Measurements from ENCODE around the gene ZNF385B.

Gene ZNF385B

DNA sequence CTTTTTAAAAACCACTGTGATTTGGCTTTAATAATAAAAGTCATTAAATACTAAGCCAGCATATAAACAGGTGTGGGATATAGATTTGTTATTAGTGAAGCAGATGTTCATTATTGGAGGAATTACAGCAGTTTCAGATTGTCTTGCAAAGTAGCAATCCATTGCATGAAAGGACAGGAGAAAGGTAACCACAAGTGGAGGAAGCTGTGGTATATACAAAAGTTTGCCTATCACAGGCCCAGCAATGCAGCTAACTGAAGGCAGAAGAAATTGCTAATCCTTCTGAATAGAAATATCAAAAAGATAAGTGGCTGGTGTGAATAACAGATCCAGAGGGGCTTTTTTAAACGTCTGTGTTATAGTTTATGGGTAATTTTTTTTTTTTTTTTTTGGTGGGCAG lies 199.4 kb downstream of the ZNF385B start:
- TF ChIP-seq CTCF (IDR thresholded peaks at IDR 0.05; ENCODE audit: low read length, missing control alignments): no peak

GRCh38 chr2:179657068-179657595 lies 204.3 kb downstream of the ZNF385B start:
- H3K4me3 ChIP-seq (replicated peaks; ENCODE audit: low read depth, low read length): no peak overlapping the region
- no peak for DNase-seq (ENCODE audit: low read depth)
- TF ChIP-seq CTCF (IDR thresholded peaks at IDR 0.05; ENCODE audit: low read length, missing control alignments): no peak

More for the DNA sequence above, 199.4 kb downstream of the ZNF385B start:
- H3K4me3 ChIP-seq (replicated peaks; ENCODE audit: low read depth, low read length): no peak overlapping the region
- DNase-seq (ENCODE audit: low read depth): no peak

DNA sequence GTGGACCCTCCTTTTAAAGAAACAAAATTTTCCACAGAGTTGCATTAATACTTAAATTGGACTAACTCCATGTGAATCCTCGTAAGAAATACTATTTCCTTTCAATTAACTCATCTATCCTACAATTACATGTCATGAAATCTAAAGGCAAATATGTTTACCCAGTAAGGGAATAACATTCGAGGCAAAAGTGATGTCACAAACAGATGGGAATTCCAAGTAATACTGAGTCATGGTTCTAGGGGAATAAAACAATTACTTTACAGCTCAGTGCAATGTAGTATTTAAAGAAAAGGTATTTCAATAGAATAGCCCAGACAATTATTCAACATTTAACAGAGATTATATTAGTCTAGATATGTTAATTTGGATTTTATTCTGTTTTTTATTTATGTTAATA lies 205.8 kb downstream of the ZNF385B start:
- no peak for TF ChIP-seq CTCF (IDR thresholded peaks at IDR 0.05; ENCODE audit: low read length, missing control alignments)
- H3K4me3 ChIP-seq (replicated peaks; ENCODE audit: low read depth, low read length): no peak overlapping the region
- DNase-seq (ENCODE audit: low read depth): peak; percentile 10

GRCh38 chr2:179654806-179655205 lies 206.6 kb downstream of the ZNF385B start:
- no peak for DNase-seq (ENCODE audit: low read depth)
- TF ChIP-seq CTCF (IDR thresholded peaks at IDR 0.05; ENCODE audit: low read length, missing control alignments): no peak

DNA sequence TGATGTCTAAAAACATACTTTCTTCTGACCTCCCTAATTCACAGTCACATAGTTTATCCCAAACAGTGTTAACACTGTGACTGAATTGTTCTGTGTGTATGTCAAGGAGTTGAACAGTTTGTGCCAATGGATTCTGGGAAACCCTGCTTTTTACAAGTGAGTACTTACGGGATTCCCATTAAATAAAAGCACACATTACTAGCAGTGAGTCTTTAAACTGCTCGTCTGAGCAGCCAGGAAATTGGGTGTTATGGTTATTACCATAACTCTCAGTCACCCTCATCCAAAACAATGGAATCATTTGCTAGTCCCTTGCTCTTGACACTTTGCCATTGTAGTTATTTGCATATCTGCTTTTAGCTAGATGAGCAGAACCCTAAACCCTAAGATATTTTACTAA lies 209.1 kb downstream of the ZNF385B start:
- TF ChIP-seq CTCF (IDR thresholded peaks at IDR 0.05; ENCODE audit: low read length, missing control alignments): no peak
- H3K4me3 ChIP-seq (replicated peaks; ENCODE audit: low read depth, low read length): no peak overlapping the region
- DNase-seq (ENCODE audit: low read depth): no peak

More at GRCh38 chr2:179654806-179655205, 206.6 kb downstream of the ZNF385B start:
- no peak overlapping the region for H3K4me3 ChIP-seq (replicated peaks; ENCODE audit: low read depth, low read length)

- no peak for TF ChIP-seq CTCF (IDR thresholded peaks at IDR 0.05; ENCODE audit: low read length, missing control alignments)
- no peak for DNase-seq (ENCODE audit: low read depth)
- H3K4me3 ChIP-seq (replicated peaks; ENCODE audit: low read depth, low read length): no peak overlapping the region
Observed at GRCh38 chr2:179650420-179650819, 211.0 kb downstream of the ZNF385B start.

DNA sequence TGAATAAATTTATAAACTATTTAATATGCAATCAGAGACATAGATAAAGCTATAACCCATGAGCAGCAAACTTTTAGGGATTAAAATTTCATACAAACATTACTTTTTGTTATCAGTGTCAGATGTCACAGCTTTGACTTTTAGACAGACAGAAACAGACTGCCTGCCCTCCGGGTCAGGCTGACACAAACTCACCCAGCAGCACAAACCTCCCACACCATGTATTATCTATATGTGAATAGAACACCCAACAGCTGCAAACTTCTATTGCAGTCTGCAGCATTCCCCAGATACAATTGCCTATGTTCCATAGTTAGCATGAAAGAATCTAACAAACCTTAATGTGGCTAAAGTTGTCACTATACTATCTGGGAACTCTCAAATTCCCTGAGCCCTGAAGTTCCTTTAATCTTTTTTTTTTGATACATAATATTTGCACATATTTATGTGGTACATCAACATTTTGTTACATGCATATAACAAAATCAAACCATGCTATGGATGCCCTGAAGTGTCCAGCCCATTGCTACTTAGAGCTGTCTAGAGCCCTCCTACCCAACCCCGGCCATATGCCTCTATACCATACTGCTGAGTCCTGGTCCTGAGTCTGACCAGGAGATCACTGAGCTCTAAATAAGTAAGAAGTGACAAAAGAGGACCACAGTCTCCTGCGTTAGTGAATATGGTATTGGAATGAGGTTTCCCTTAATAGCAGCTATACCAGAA lies 214.4 kb downstream of the ZNF385B start:
- DNase-seq (ENCODE audit: low read depth): no peak

More for the DNA sequence above, 214.4 kb downstream of the ZNF385B start:
- TF ChIP-seq CTCF (IDR thresholded peaks at IDR 0.05; ENCODE audit: low read length, missing control alignments): no peak
- no peak overlapping the region for H3K4me3 ChIP-seq (replicated peaks; ENCODE audit: low read depth, low read length)

Data from fibroblast of pulmonary artery (primary cell).